Mucosa of descending colon (tissue), 3 donors: ENCODE results near the gene GCLC. TPM values are rescaled to one million over a fixed set of nuclear protein-coding genes. Genes with fewer than 3 reads are reported as not detected.
A peak's percentile ranks its signal among the peaks of the same experiment; 100 is the strongest.

ENCODE experiments used
- ATAC-seq: fragments of 200-7000 bp; cut with Tn5 transposase; one replicate; pipeline ENCODE4 v1.9.1; 2020; ENCODE audit warnings: mild to moderate bottlenecking, moderate library complexity
- DNase-seq, 3 donors: peaks; one replicate each; pipeline ENCODE4 v3.0.0-alpha.2; 2020
- H3K36me3 ChIP-seq: fragments of 200-600 bp; one replicate; pipeline ENCODE4 v1.8.0; 2021; ENCODE audit warnings: low read depth, mild to moderate bottlenecking
- H3K4me1 ChIP-seq: fragments of 200-600 bp; one replicate; pipeline ENCODE4 v1.8.0; 2021; ENCODE audit warnings: low read depth, mild to moderate bottlenecking
- H3K4me3 ChIP-seq: fragments of 200-600 bp; one replicate; pipeline ENCODE4 v1.8.0; 2021; ENCODE audit warnings: mild to moderate bottlenecking
- H3K9me3 ChIP-seq: fragments of 200-600 bp; one replicate; pipeline ENCODE4 v1.8.0; 2021; ENCODE audit warnings: mild to moderate bottlenecking
- intact Hi-C, 2 donors: fragments of 100-400 bp; cut with DNase I in 1 of 2; cut with micrococcal nuclease in 1 of 2; formaldehyde crosslinking; loops; one replicate each; pipeline versions ENCODE4 v1.11.0 to v1.11.1; 2022; cut with DNase I, micrococcal nuclease
- total RNA-seq, 3 donors: library from RNA; stranded (reverse); fragmentation: NEBNext Ultra II Directional in 2 of 3; extraction: Animal tissue kit (Norgen Biotek cat#: 25700) in 2 of 3; gene quantifications; one replicate each; pipeline versions ENCODE4 v1.2.1 to v1.2.4, GENCODE V29; 2021 to 2023
- TF ChIP-seq, protein P1 (sequence below): fragments of 200-600 bp; IDR thresholded peaks from one replicate; pipeline ENCODE4 v1.8.0; 2022; ENCODE audit warnings: antibody characterized with exemption, mild to moderate bottlenecking
- donor health status: DM: no; HTN: no; CAD: no; lungs with moderate emphysema.
- donor health status: DM: no; HTN: no; CAD: no.
- donor health status: DM: no; HTN: yes; CAD: no.

The GCLC gene
- total RNA-seq, 3 donors from 2014 or later, result 33.1 to 67.3 (median 40.5) TPM

DNA sequence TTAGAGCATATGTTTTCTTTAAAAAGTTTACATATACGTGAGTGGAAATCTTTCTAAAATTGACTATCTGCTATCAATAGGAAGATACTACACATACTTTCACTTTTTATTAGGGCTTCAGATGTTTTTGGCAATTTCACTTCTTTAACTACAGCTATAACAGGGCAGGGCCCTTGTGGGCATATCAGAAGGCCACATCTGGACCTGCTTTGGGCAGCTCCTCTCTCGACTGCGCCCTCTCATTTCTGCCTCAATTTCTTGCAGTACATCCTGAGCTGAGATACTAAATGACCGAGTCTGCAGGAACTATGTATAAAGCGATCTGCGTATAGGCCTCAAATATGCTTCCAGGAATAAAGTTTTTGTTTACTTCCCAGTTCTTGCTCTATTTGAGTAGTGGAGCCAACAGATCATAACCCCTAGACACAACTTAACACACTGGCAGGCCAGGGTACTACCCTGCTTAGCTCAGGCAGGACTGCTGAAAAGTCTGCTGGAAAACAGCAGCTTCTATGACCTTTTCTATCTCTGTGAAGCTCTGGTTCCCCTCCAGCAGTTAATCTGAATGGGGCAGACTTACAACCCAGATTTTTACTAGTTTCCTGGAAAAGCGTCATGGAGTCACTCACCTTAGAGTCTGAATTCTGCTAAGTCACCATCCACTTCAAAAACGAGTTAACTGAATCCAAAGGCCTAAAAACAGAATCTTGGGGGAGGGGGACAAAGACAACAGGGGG, 12.7 kb downstream of the GCLC start:
- Histone ChIP-seq H3K9me3 (no peaks in the 10 kb centered on the region), H3K4me1 (no peaks in the 10 kb centered on the region), H3K36me3 (no peaks in the 10 kb centered on the region), H3K4me3 (no peak overlapping the region)
- ATAC-seq (no peak), DNase-seq (no peak)
- intact Hi-C loops, result no loop called here
- TF ChIP-seq, protein P1, sequence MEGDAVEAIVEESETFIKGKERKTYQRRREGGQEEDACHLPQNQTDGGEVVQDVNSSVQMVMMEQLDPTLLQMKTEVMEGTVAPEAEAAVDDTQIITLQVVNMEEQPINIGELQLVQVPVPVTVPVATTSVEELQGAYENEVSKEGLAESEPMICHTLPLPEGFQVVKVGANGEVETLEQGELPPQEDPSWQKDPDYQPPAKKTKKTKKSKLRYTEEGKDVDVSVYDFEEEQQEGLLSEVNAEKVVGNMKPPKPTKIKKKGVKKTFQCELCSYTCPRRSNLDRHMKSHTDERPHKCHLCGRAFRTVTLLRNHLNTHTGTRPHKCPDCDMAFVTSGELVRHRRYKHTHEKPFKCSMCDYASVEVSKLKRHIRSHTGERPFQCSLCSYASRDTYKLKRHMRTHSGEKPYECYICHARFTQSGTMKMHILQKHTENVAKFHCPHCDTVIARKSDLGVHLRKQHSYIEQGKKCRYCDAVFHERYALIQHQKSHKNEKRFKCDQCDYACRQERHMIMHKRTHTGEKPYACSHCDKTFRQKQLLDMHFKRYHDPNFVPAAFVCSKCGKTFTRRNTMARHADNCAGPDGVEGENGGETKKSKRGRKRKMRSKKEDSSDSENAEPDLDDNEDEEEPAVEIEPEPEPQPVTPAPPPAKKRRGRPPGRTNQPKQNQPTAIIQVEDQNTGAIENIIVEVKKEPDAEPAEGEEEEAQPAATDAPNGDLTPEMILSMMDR, result no peak

DNA sequence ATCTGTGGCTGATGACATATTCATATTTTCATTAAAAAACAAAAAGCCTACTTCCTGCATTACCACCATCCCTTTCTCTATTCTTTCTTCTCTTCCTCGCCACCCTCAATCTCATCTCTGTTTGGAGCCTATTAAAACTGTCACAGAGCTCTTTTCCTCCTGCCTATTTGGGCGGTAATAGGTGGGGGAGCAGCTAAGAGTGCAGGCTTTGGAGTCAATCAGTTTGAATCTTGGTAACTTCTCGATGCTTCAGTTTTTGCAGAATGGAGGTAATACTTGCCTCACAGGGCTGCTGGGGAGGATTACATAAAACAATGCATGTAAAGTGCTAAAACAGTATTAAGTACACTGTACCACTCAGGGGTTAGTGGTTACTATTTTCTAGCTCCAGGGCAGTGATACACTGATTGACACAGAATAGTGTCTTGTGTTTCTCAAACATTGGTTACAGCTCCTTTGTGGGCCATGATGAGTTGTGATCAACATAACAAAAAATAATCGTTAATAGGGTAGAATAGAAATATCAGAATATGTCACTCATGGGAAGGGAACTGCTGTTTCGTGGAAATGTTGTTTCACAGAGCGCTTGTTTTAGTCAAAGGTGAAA, 14.0 kb downstream of the GCLC start:
- ATAC-seq (no peak), DNase-seq (no peak)
- intact Hi-C loops, result no loop called here
- Histone ChIP-seq H3K4me3 (no peak overlapping the region), H3K4me1 (peaks cover 2% of the 10 kb centered on the region), H3K36me3 (no peaks in the 10 kb centered on the region), H3K9me3 (no peaks in the 10 kb centered on the region)
- TF ChIP-seq, protein P1, result no peak

DNA sequence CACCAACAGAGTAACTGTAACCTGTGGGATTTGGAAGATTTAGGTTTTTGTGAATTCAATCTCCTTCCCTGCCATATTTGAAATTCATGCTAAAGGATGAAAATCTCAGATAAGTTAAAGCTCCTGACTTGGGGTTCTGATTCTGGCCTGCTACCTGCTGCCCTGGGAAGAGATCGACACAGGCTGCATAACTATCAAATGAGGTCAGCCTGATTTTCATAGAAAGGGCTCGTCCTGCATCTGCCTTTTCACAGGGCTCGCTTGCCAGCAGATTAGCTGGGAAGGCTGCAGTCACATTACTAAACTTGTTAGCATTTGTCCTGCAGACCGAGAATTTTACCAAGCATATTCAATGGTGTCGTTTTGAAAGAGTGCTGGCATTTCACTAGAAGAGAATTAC, 14.6 kb downstream of the GCLC start:
- no peak for DNase-seq
- intact Hi-C loops, result no loop called here

DNA sequence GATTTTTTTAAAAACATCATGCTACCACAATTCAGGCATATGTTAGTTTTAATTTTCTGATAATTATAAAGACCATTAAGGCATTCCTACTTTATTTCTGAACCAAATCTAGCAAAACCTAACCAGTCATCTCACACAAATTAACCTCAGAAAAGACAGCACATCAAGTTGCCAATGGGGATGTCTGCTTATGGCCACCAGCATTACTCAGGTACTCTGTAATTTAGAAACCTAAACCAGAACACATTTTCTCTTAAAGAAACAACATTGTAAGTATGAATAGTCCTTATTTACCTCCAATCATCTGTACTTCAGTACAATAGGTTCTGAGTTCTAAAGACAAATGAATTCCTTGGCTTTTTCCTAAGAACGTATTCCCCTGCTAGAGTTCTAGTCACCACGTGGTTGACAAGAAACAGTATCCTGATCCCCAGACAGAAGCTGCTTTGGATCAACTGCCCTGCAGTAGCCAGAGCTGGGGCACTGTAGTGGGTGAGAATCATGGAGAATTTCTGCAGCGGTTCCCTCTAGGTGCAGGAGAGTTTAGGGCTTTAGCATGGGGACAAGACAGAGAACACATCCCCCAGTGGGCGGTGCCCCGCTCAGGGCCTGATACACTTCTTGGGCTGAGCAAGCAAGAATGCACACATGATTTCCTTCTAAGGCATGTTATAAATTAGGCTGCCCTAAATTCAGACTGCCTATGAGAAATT, 15.4 kb downstream of the GCLC start:
- Histone ChIP-seq H3K4me3 (no peak overlapping the region), H3K36me3 (no peaks in the 10 kb centered on the region), H3K4me1 (peaks cover 15% of the 10 kb centered on the region), H3K9me3 (no peaks in the 10 kb centered on the region)
- DNase-seq (no peak), ATAC-seq (peak; percentile 8)
- intact Hi-C loops, result no loop called here
- TF ChIP-seq, protein P1, result no peak

More for the DNA sequence above, 14.6 kb downstream of the GCLC start:
- Histone ChIP-seq H3K9me3 (no peaks in the 10 kb centered on the region), H3K36me3 (no peaks in the 10 kb centered on the region), H3K4me3 (no peak overlapping the region), H3K4me1 (peaks cover 6% of the 10 kb centered on the region)
- no peak for ATAC-seq
- TF ChIP-seq, protein P1, result no peak

DNA sequence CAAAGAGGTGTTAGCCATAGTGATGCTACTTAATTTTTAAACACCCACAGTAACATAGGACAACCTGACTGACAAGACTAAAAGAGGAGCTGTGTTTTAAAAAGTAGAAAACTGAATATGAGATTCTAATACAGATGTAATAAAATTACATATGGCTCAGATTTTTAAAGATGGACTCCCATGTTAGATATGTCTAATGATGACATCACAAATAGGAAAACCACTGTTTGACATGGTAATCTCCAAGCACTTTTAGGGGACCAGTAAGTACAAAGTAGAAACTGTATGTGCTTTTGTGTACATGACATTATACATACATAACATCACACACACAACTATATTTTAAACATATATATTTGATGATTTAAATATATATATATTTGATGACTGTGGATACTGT, 16.8 kb downstream of the GCLC start:
- Histone ChIP-seq H3K4me3 (no peak overlapping the region), H3K9me3 (no peaks in the 10 kb centered on the region), H3K36me3 (no peaks in the 10 kb centered on the region), H3K4me1 (peaks cover 22% of the 10 kb centered on the region)
- ATAC-seq (no peak), DNase-seq (no peak)
- intact Hi-C loops, result no loop called here
- TF ChIP-seq, protein P1, result no peak
